CD4-positive, alpha-beta T cell treated with Interleukin-4 for 1 hour (primary cell): Measurements from ENCODE around the gene NKIRAS1.

ENCODE experiments used
- DNase-seq, 2 donors: peaks; one replicate each; pipeline ENCODE4 v3.0.0-alpha.2; 2020 to 2022

The NKIRAS1 gene

DNA sequence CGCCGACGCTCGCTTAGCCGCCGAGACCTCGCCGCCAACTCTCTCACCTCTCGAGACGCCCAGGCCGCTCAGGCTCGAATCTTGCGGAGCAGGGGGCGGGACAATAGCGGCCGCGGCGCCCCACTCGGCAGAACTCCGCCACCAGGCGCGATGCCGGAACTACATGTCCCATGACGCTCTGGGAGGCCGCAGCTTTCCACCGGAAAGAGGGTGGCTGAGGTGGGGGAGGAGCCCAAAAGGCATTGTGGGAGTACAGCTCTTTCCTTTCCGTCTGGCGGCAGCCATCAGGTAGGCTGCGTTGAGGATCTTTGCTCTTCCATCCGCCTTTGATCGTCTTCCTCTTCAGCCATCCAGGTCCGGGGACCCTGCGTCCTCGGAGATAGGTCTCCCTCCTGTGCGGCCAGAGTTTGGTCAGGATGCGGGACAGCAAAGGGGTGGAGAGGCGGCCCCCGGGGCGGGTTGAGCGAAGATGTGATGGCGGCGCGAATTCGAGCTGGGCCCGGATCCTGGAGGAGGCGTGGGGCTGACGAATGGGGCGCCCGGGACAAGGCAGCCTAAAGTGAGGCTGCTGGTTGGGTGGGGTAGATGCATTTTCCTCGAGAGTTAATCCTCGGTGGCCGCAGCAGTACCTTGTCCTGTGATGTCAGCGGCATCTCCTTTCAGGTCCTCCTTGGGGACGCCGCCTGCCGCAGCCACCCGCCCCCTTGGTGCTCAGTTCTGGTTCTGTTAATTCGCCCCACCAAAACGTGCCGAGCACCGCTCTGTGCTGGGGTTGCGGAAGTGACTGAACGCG, at the start of gene NKIRAS1, which contains the start of gene RPL15:
NKIRAS1 (minus strand) TSS at position 105 of the 793 bp plus-strand sequence. CDS start 6,086 bp downstream, outside the sequence.
RPL15 (plus strand) TSS at position 247 of the 793 bp plus-strand sequence. CDS start 728 bp downstream, outside the sequence.
- DNase-seq = peak; percentile 97 to 98

- DNase-seq = no peak
Measured at GRCh38 chr3:23966328-23966727, 49.5 kb upstream of the NKIRAS1 start.

DNA sequence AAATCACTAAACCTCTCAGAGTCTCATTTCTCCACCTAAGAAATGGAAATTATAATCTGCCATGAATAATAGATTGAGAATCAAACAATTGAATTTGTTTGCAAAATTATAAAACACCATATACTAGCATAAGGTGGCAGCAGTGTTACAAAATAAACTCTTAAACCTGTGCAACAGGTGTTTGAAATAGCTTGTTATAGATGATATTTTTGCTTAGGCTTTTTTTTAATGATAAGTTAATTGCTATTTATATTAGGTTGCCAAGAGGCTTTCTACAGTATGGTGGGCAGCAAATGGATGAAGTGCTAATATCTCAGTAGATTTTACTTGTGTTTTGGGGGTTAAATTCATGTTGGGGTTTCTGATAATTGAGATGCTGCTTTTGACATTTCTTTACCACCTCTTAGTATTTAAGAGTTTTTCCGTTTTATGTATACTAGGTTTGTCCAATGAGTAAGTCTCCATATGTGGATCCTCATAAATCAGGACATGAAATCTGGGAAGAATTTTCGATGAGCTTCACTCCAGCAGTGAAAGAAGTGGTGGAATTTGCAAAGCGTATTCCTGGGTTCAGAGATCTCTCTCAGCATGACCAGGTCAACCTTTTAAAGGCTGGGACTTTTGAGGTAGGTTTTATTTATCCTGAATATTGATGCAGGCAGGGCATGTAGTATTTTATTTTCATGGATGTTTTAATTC, 47.9 kb upstream of the NKIRAS1 start:
- DNase-seq = no peak

DNA sequence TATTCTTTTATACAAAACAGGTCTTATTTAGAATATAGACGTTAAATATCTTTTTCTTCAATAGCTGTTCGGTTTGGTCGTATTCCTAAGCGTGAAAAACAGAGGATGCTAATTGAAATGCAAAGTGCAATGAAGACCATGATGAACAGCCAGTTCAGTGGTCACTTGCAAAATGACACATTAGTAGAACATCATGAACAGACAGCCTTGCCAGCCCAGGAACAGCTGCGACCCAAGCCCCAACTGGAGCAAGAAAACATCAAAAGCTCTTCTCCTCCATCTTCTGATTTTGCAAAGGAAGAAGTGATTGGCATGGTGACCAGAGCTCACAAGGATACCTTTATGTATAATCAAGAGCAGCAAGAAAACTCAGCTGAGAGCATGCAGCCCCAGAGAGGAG, 45.1 kb upstream of the NKIRAS1 start:
- DNase-seq = no peak

- no peak for DNase-seq
Measured at GRCh38 chr3:23961066-23961465, 44.3 kb upstream of the NKIRAS1 start.

- DNase-seq = no peak
Measured at GRCh38 chr3:23960649-23961048, 43.9 kb upstream of the NKIRAS1 start.

GRCh38 chr3:23959135-23959900, 42.5 kb upstream of the NKIRAS1 start:
- DNase-seq = no peak

- DNase-seq = no peak
Measured at GRCh38 chr3:23956701-23957100, 39.9 kb upstream of the NKIRAS1 start.

GRCh38 chr3:23954144-23954543, 37.4 kb upstream of the NKIRAS1 start:
- DNase-seq = no peak

- DNase-seq = no peak
Measured at GRCh38 chr3:23953523-23953922, 36.7 kb upstream of the NKIRAS1 start.

- peak in 1 of 2 donors; percentile 40 for DNase-seq
Measured at GRCh38 chr3:23952646-23953045, 35.9 kb upstream of the NKIRAS1 start.

GRCh38 chr3:23950293-23950692, 33.5 kb upstream of the NKIRAS1 start:
- DNase-seq = peak in 1 of 2 donors; percentile 28

DNA sequence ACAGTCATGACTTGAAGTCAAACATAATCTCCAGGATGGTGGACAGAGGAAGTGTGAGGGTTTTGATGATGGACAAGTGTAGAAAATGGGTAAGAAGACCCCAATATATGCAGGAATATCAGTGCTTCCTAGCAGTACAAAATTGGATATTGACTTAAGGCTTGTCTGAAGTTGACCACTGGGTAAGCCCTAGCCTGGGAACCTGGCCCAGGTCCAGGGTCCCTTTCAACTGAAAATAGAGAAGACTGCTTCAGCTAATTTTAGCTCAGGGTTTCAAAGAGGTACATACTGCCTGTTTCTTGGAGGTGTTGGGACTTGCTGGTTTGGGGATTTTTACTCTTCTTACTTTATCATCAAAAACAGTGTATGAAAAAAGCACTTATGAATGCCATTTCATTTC, 33.0 kb upstream of the NKIRAS1 start:
- DNase-seq = no peak

GRCh38 chr3:23948761-23949160, 32.0 kb upstream of the NKIRAS1 start:
- no peak for DNase-seq

- peak; percentile 97 to 98 for DNase-seq
Measured at GRCh38 chr3:23945913-23946687, 29.3 kb upstream of the NKIRAS1 start.

- no peak for DNase-seq
Measured at GRCh38 chr3:23945663-23945912, 28.8 kb upstream of the NKIRAS1 start.

- DNase-seq = peak; percentile 78 to 79
Measured at GRCh38 chr3:23944861-23945662, 28.3 kb upstream of the NKIRAS1 start, which contains the start of gene NR1D2. Gene NR1D2, plus strand, starts transcription at chr3:23945286. Its CDS starts 293 bp downstream, at chr3:23945579.

- DNase-seq = peak in 1 of 2 donors; percentile 37
Measured at GRCh38 chr3:23944007-23944783, 27.4 kb upstream of the NKIRAS1 start.

DNA sequence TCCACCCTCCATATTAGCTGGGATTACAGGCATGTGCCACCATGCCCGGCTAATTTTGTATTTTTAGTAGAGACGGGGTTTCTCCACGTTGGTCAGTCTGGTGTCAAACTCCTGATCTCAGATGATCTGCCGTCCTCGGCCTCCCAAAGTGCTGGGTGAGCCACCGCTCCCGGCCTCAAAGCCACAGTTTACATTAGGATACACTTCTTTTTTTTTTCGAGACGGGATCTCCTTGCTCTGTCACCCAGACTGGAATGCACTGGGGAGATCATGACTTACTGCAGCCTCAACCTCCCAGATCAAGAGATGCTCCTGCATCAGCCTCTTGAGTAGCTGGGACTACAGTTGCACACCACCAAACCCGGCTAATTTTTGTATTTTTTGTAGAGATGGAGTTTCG, 25.8 kb upstream of the NKIRAS1 start:
- no peak for DNase-seq

DNA sequence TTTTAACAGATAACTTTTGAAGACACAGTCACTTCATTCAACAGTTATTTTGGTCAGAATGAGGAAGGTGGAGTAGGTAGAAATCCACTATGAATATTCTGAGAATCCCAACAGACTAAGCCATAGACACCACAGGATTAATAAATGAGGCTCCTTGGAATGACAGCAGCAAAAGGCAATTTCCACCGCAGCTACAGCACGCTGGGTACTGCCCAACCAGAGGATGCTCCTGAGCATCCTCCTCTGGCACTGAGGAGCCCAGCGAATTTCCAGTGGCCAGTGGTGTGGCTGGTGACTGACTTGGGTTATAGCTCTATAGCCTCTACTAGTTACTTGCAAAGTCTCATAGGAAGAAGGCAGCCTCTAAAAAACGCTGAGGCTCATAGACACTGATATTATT, 24.6 kb upstream of the NKIRAS1 start:
- no peak for DNase-seq

GRCh38 chr3:23940775-23941174, 24.0 kb upstream of the NKIRAS1 start:
- DNase-seq = no peak
